ENCODE data around the gene PIP5K1B.

Gene PIP5K1B

GRCh38 chr9:69001921-69002320 lies 296.9 kb downstream of the PIP5K1B start:
- no peak for DNase-seq

GRCh38 chr9:69003051-69003450 lies 298.0 kb downstream of the PIP5K1B start:
- no peak for DNase-seq

GRCh38 chr9:69004836-69005235 lies 299.8 kb downstream of the PIP5K1B start:
- no peak for DNase-seq

GRCh38 chr9:69009708-69010107 lies 304.7 kb downstream of the PIP5K1B start:
- no peak for DNase-seq

GRCh38 chr9:69012696-69013381 lies 307.8 kb downstream of the PIP5K1B start:
- DNase-seq = no peak

GRCh38 chr9:69013382-69013727 lies 308.3 kb downstream of the PIP5K1B start:
- no peak for DNase-seq

GRCh38 chr9:69014013-69014412 lies 309.0 kb downstream of the PIP5K1B start, which contains the start of gene PRKACG:
Gene PRKACG (minus strand): TSS chr9:69014113. CDS start chr9:69014092, 21 bp downstream.
- no peak for DNase-seq

GRCh38 chr9:69016191-69017096 lies 311.4 kb downstream of the PIP5K1B start:
- no peak for DNase-seq

GRCh38 chr9:69018737-69019136 lies 313.7 kb downstream of the PIP5K1B start:
- no peak for DNase-seq

GRCh38 chr9:69019808-69020207 lies 314.8 kb downstream of the PIP5K1B start:
- no peak for DNase-seq

- no peak for DNase-seq
These were observed 315.5 kb downstream of the PIP5K1B start for GRCh38 chr9:69020301-69021145.

- DNase-seq = no peak
These were observed 318.6 kb downstream of the PIP5K1B start for GRCh38 chr9:69023650-69024049.

GRCh38 chr9:69027355-69028097 lies 322.5 kb downstream of the PIP5K1B start:
- DNase-seq = peak; percentile 3

GRCh38 chr9:69028754-69029153 lies 323.7 kb downstream of the PIP5K1B start:
- peak; percentile 2 for DNase-seq

- no peak for DNase-seq
These were observed 324.5 kb downstream of the PIP5K1B start for GRCh38 chr9:69029535-69029934.

GRCh38 chr9:69030851-69031645 lies 326.0 kb downstream of the PIP5K1B start:
- DNase-seq = no peak

GRCh38 chr9:69034071-69034470 lies 329.0 kb downstream of the PIP5K1B start:
- no peak for DNase-seq

- peak; percentile 72 for DNase-seq
These were observed 330.6 kb downstream of the PIP5K1B start, which contains the start of gene FXN for GRCh38 chr9:69035438-69036308. Gene FXN (plus strand): TSS chr9:69035752. CDS start chr9:69035783, 31 bp downstream.

- DNase-seq = peak; percentile 9
These were observed 331.3 kb downstream of the PIP5K1B start for GRCh38 chr9:69036309-69036708.

- DNase-seq = no peak
These were observed 331.8 kb downstream of the PIP5K1B start for GRCh38 chr9:69036799-69037198.
